Peyer's patch (tissue), 4 donors: ENCODE measurements around the gene TMEM217.

Experiments
- POLR2A ChIP-seq, 2 donors: fragments of 450-650 bp; IDR thresholded peaks; one replicate each; pipeline ENCODE4 v1.5.1; 2017; ENCODE audit warnings: antibody characterized with exemption in 2 of 2, mild to moderate bottlenecking in 2 of 2, moderate library complexity in 2 of 2
- TF ChIP-seq, protein P1 (sequence below), 6 experiments: fragments of 450-650 bp in 4 of 6; fragments of 200-600 bp in 2 of 6; sonication (generic) in 1 of 6; IDR thresholded peaks; one replicate each; pipeline ENCODE4 v1.5.1; 2017 to 2019; ENCODE audit warnings: antibody characterized with exemption in 6 of 6, mild to moderate bottlenecking in 3 of 6, moderate library complexity in 1 of 6

DNA sequence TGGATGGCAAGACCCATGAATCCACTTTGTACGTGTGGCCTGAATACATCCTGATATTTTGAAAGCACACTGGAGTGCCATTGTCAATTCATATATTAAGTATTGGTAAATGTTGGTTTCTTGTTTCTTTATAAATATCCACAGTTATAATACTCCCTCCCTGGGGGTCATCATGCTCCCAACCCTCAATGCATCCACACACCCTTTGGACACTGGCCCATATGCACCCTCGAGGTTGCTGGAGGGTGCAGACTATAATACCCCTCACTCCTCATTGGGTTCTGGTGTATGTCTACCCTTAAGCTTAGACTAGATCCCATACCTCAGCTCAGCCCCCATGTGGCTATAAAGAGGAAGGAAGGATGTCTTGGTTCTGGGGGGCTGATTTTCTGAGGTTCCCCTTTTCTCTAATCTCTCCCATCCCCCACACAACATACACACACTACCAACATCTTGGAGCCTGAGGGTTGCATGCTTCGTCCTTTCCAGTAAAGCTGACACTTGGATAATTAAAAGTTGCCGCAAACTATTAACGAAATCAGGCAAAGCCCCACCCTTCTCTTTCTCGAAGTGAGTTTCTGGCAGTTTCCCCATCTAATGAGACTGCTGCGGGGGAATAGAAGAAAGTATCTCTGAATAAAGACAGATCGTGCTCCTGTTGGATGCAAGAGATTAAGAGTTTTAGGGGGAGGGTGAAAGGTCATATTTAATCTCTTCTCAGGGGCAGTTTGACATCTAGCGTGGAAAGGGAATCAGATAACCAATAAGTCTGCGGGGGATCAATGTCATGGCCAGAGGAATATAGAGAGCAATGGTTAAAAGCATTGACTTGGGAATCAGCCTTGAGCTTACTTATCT is 80.6 kb downstream of the TMEM217 start:
- TF ChIP-seq, protein P1, sequence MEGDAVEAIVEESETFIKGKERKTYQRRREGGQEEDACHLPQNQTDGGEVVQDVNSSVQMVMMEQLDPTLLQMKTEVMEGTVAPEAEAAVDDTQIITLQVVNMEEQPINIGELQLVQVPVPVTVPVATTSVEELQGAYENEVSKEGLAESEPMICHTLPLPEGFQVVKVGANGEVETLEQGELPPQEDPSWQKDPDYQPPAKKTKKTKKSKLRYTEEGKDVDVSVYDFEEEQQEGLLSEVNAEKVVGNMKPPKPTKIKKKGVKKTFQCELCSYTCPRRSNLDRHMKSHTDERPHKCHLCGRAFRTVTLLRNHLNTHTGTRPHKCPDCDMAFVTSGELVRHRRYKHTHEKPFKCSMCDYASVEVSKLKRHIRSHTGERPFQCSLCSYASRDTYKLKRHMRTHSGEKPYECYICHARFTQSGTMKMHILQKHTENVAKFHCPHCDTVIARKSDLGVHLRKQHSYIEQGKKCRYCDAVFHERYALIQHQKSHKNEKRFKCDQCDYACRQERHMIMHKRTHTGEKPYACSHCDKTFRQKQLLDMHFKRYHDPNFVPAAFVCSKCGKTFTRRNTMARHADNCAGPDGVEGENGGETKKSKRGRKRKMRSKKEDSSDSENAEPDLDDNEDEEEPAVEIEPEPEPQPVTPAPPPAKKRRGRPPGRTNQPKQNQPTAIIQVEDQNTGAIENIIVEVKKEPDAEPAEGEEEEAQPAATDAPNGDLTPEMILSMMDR (IDR thresholded peaks at IDR 0.05), result peak in 1 of 6 experiments; percentile 10
- TF ChIP-seq POLR2A (IDR thresholded peaks at IDR 0.05), result no peak
